Measurements from ENCODE around the gene PTPN7. TPM values are rescaled to one million over a fixed set of nuclear protein-coding genes. Genes with fewer than 3 reads are reported as not detected.

PTPN7 gene
- polyA plus RNA-seq, 1 of the 3 experiments (the other 2 are of a cell fraction), result not detected

DNA sequence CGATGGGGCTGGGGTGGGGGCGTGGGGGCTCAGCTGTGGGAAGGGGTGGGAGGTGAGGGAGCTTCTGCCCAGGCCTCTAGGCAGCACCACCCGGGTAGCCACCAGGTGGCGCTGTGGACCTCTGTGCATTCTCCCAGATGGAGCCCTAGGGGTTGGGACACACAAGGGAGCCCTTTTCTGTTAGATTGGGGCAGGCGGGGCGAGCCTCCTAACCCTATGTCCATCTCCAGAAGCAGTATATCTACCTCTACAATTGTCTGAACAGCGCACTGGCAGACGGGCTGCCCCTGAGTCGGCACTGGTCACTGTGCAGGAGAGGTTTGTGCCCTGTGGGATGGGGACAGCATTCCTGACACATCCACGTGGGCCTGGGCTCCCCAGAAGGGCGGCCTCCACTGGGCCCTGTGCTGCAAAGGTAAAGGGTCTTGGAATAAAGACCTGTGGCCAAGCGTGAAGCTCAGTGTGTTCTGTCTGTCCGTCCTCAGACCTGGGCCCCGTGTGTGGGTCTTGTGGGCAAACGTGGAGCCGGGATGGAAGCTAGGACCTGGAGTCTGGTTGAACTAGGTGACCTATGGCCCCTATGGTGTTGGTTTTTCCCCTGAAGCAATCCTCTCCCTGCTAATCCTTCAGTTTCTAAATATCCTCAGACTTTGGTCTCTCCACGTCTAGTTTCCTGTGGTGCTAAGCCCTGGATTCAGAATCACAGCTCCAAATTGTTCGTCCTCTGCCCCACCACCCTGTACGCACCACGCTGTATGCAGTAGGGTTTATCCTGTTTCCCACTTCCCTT lies 28.8 kb upstream of the PTPN7 start:
- Histone ChIP-seq H3K27ac (ENCODE audit: low read depth in 2 of 2, low read length in 1 of 2) (no peak overlapping the region), H3K9me3 (no peaks in the 10 kb centered on the region), H3K4me3 (ENCODE audit: low read depth in 2 of 2, low read length in 1 of 2) (no peak overlapping the region; a peak in 1 of 4 replicates), H3K4me1 (ENCODE audit: control insufficient read depth in 1 of 2, insufficient read depth in 2 of 2, low read depth in 1 of 2, low read length in 1 of 2) (peaks cover 0 to 15% of the 10 kb centered on the region in 2 experiments; a peak in 1 of 4 replicates), H3K36me3 (replicated peaks in 1 of 2; ENCODE audit: control insufficient read depth in 1 of 2, insufficient read depth in 2 of 2, low read length in 1 of 2) (no peaks in the 10 kb centered on the region), H3K79me2 (ENCODE audit: insufficient read depth) (no peaks in the 10 kb centered on the region), H2AFZ (ENCODE audit: low read depth) (no peak overlapping the region), H4K20me1 (ENCODE audit: insufficient read depth) (no peaks in the 10 kb centered on the region), H3K27me3 (ENCODE audit: insufficient read depth) (peaks cover 10% of the 10 kb centered on the region; the same call in 1 of the 2 replicates), H3K9me2 (no peaks in the 10 kb centered on the region), H3K4me2 (no peak overlapping the region), H3K9ac (no peak overlapping the region), H3F3A (replicated peaks; ENCODE audit: insufficient read depth) (no peaks in the 10 kb centered on the region)
- ChIA-PET CTCF (interaction anchor here (0.6 to 8.1 kb wide), 39 partner anchors 10 to 530 kb away, joined by 3 to 187 read pairs (median 5); no protein-coding TSS in a partner anchor), POLR2A (no interaction called here)
- WGBS (ENCODE audit: low lambda C conversion rate), result 65% methylated on average over 16 of the region's 20 CpGs
- peak; percentile 84 for DNase-seq
- TF ChIP-seq TEAD4 (IDR thresholded peaks at IDR 0.05; ENCODE audit: borderline replicate concordance, insufficient read depth), result no peak
- TF ChIP-seq RCOR1 (IDR thresholded peaks at IDR 0.05; ENCODE audit: low read length), result no peak
- no peak for TF ChIP-seq USF1 (IDR thresholded peaks at IDR 0.05; ENCODE audit: borderline replicate concordance, low read depth)
- no peak for TF ChIP-seq FOSL2 (IDR thresholded peaks at IDR 0.05; ENCODE audit: borderline replicate concordance, low read depth)
- TF ChIP-seq POLR2AphosphoS5 (IDR thresholded peaks at IDR 0.05; ENCODE audit: low read depth, low read length), result no peak
- TF ChIP-seq MEF2A (IDR thresholded peaks at IDR 0.05; ENCODE audit: borderline replicate concordance, low read depth), result no peak
- no peak for TF ChIP-seq ELF1 (IDR thresholded peaks at IDR 0.05)
- TF ChIP-seq EP300 (IDR thresholded peaks at IDR 0.05; ENCODE audit: borderline replicate concordance in 1 of 2, low read depth in 1 of 2, low read length in 1 of 2), result no peak
- TF ChIP-seq, protein P1, sequence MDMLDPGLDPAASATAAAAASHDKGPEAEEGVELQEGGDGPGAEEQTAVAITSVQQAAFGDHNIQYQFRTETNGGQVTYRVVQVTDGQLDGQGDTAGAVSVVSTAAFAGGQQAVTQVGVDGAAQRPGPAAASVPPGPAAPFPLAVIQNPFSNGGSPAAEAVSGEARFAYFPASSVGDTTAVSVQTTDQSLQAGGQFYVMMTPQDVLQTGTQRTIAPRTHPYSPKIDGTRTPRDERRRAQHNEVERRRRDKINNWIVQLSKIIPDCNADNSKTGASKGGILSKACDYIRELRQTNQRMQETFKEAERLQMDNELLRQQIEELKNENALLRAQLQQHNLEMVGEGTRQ (IDR thresholded peaks at IDR 0.05; ENCODE audit: borderline replicate concordance, low read depth, low read length), result no peak
- TF ChIP-seq RFX5 (IDR thresholded peaks at IDR 0.05; ENCODE audit: low read length), result no peak
- no peak for TF ChIP-seq TAF1 (IDR thresholded peaks at IDR 0.05; ENCODE audit: borderline replicate concordance, low read depth, low read length)
- TF ChIP-seq, protein P2, sequence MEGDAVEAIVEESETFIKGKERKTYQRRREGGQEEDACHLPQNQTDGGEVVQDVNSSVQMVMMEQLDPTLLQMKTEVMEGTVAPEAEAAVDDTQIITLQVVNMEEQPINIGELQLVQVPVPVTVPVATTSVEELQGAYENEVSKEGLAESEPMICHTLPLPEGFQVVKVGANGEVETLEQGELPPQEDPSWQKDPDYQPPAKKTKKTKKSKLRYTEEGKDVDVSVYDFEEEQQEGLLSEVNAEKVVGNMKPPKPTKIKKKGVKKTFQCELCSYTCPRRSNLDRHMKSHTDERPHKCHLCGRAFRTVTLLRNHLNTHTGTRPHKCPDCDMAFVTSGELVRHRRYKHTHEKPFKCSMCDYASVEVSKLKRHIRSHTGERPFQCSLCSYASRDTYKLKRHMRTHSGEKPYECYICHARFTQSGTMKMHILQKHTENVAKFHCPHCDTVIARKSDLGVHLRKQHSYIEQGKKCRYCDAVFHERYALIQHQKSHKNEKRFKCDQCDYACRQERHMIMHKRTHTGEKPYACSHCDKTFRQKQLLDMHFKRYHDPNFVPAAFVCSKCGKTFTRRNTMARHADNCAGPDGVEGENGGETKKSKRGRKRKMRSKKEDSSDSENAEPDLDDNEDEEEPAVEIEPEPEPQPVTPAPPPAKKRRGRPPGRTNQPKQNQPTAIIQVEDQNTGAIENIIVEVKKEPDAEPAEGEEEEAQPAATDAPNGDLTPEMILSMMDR (IDR thresholded peaks at IDR 0.05), result peak; percentile 74
- no peak for TF ChIP-seq YY1 (IDR thresholded peaks at IDR 0.05; ENCODE audit: low read depth)
- TF ChIP-seq PBX3 (IDR thresholded peaks at IDR 0.05), result no peak
- TF ChIP-seq MXI1 (IDR thresholded peaks at IDR 0.05; ENCODE audit: low read depth, low read length), result no peak
- no peak for TF ChIP-seq NFIC (IDR thresholded peaks at IDR 0.05; ENCODE audit: borderline replicate concordance)
- no peak for TF ChIP-seq TCF12 (IDR thresholded peaks at IDR 0.05)
- TF ChIP-seq NRF1 (IDR thresholded peaks at IDR 0.05; ENCODE audit: low read depth, low read length), result no peak
- TF ChIP-seq, protein P3, sequence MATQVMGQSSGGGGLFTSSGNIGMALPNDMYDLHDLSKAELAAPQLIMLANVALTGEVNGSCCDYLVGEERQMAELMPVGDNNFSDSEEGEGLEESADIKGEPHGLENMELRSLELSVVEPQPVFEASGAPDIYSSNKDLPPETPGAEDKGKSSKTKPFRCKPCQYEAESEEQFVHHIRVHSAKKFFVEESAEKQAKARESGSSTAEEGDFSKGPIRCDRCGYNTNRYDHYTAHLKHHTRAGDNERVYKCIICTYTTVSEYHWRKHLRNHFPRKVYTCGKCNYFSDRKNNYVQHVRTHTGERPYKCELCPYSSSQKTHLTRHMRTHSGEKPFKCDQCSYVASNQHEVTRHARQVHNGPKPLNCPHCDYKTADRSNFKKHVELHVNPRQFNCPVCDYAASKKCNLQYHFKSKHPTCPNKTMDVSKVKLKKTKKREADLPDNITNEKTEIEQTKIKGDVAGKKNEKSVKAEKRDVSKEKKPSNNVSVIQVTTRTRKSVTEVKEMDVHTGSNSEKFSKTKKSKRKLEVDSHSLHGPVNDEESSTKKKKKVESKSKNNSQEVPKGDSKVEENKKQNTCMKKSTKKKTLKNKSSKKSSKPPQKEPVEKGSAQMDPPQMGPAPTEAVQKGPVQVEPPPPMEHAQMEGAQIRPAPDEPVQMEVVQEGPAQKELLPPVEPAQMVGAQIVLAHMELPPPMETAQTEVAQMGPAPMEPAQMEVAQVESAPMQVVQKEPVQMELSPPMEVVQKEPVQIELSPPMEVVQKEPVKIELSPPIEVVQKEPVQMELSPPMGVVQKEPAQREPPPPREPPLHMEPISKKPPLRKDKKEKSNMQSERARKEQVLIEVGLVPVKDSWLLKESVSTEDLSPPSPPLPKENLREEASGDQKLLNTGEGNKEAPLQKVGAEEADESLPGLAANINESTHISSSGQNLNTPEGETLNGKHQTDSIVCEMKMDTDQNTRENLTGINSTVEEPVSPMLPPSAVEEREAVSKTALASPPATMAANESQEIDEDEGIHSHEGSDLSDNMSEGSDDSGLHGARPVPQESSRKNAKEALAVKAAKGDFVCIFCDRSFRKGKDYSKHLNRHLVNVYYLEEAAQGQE (IDR thresholded peaks at IDR 0.05; ENCODE audit: low read depth, low read length), result no peak
- TF ChIP-seq, protein P4, sequence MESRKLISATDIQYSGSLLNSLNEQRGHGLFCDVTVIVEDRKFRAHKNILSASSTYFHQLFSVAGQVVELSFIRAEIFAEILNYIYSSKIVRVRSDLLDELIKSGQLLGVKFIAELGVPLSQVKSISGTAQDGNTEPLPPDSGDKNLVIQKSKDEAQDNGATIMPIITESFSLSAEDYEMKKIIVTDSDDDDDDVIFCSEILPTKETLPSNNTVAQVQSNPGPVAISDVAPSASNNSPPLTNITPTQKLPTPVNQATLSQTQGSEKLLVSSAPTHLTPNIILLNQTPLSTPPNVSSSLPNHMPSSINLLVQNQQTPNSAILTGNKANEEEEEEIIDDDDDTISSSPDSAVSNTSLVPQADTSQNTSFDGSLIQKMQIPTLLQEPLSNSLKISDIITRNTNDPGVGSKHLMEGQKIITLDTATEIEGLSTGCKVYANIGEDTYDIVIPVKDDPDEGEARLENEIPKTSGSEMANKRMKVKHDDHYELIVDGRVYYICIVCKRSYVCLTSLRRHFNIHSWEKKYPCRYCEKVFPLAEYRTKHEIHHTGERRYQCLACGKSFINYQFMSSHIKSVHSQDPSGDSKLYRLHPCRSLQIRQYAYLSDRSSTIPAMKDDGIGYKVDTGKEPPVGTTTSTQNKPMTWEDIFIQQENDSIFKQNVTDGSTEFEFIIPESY (IDR thresholded peaks at IDR 0.05; ENCODE audit: borderline replicate concordance, low read depth), result no peak
- peak; percentile 49 for TF ChIP-seq SMC3 (IDR thresholded peaks at IDR 0.05; ENCODE audit: low read depth, low read length)
- no peak for TF ChIP-seq EZH2phosphoT487 (IDR thresholded peaks at IDR 0.05; ENCODE audit: borderline replicate concordance, low read depth)
- no peak for TF ChIP-seq FOXJ3 (CRISPR knock-in tag; IDR thresholded peaks at IDR 0.05)
